ENCODE results near the gene GBA3.

The GBA3 gene

GRCh38 chr4:22803512-22803911 is 110.8 kb downstream of the GBA3 start:
- no peak for ATAC-seq (replicated peaks; ENCODE audit: extremely low read depth, poor library complexity, severe bottlenecking)
- Mint-ChIP-seq H3K27ac (ENCODE audit: low read depth) (no peak overlapping the region), H3K4me3 (no peak overlapping the region), H3K27me3 (no peaks in the 10 kb centered on the region), H3K9me3 (peaks cover 27% of the 10 kb centered on the region), H3K36me3 (ENCODE audit: insufficient read depth) (no peaks in the 10 kb centered on the region), H3K4me1 (no peaks in the 10 kb centered on the region)
- DNase-seq (ENCODE audit: low spot score in 2 of 2), result no peak

GRCh38 chr4:22814906-22815305 is 122.2 kb downstream of the GBA3 start:
- no peaks in the 10 kb centered on the region for H3K4me1 Mint-ChIP-seq
- H3K36me3 Mint-ChIP-seq (ENCODE audit: insufficient read depth), result no peaks in the 10 kb centered on the region
- ATAC-seq (replicated peaks; ENCODE audit: extremely low read depth, poor library complexity, severe bottlenecking) (no peak), DNase-seq (ENCODE audit: low spot score in 2 of 2) (no peak)
- no peak overlapping the region for H3K27ac Mint-ChIP-seq (ENCODE audit: low read depth)
- H3K4me3 Mint-ChIP-seq, result no peak overlapping the region
- no peaks in the 10 kb centered on the region for H3K27me3 Mint-ChIP-seq
- H3K9me3 Mint-ChIP-seq, result peaks cover 15% of the 10 kb centered on the region

GRCh38 chr4:22824091-22824490 is 131.4 kb downstream of the GBA3 start:
- Mint-ChIP-seq H3K27me3 (no peaks in the 10 kb centered on the region), H3K4me1 (no peaks in the 10 kb centered on the region), H3K27ac (ENCODE audit: low read depth) (no peak overlapping the region), H3K9me3 (peaks cover 19% of the 10 kb centered on the region), H3K4me3 (no peak overlapping the region), H3K36me3 (ENCODE audit: insufficient read depth) (peaks cover 1% of the 10 kb centered on the region)
- ATAC-seq (replicated peaks; ENCODE audit: extremely low read depth, poor library complexity, severe bottlenecking) (no peak), DNase-seq (ENCODE audit: low spot score in 2 of 2) (no peak)

- Mint-ChIP-seq H3K4me1 (no peaks in the 10 kb centered on the region), H3K9me3 (no peaks in the 10 kb centered on the region), H3K36me3 (ENCODE audit: insufficient read depth) (no peaks in the 10 kb centered on the region), H3K27me3 (no peaks in the 10 kb centered on the region), H3K27ac (ENCODE audit: low read depth) (no peak overlapping the region), H3K4me3 (no peak overlapping the region)
- DNase-seq (ENCODE audit: low spot score in 2 of 2) (no peak), ATAC-seq (replicated peaks; ENCODE audit: extremely low read depth, poor library complexity, severe bottlenecking) (no peak)
Measured at GRCh38 chr4:22842360-22843018, 149.8 kb downstream of the GBA3 start.

- DNase-seq (ENCODE audit: low spot score in 2 of 2) (no peak), ATAC-seq (replicated peaks; ENCODE audit: extremely low read depth, poor library complexity, severe bottlenecking) (no peak)
- H3K4me1 Mint-ChIP-seq, result no peaks in the 10 kb centered on the region
- H3K4me3 Mint-ChIP-seq, result no peak overlapping the region
- peaks cover 5% of the 10 kb centered on the region for H3K9me3 Mint-ChIP-seq
- H3K27me3 Mint-ChIP-seq, result no peaks in the 10 kb centered on the region
- H3K27ac Mint-ChIP-seq (ENCODE audit: low read depth), result no peak overlapping the region
- H3K36me3 Mint-ChIP-seq (ENCODE audit: insufficient read depth), result no peaks in the 10 kb centered on the region
Measured at GRCh38 chr4:22848332-22848731, 155.6 kb downstream of the GBA3 start.

GRCh38 chr4:22850055-22850454 is 157.3 kb downstream of the GBA3 start:
- H3K4me1 Mint-ChIP-seq, result no peaks in the 10 kb centered on the region
- H3K36me3 Mint-ChIP-seq (ENCODE audit: insufficient read depth), result no peaks in the 10 kb centered on the region
- no peak for DNase-seq (ENCODE audit: low spot score in 2 of 2)
- H3K9me3 Mint-ChIP-seq, result peaks cover 5% of the 10 kb centered on the region
- H3K4me3 Mint-ChIP-seq, result no peak overlapping the region
- ATAC-seq (replicated peaks; ENCODE audit: extremely low read depth, poor library complexity, severe bottlenecking), result no peak
- no peak overlapping the region for H3K27ac Mint-ChIP-seq (ENCODE audit: low read depth)
- no peaks in the 10 kb centered on the region for H3K27me3 Mint-ChIP-seq

- no peak for ATAC-seq (replicated peaks; ENCODE audit: extremely low read depth, poor library complexity, severe bottlenecking)
- no peak for DNase-seq (ENCODE audit: low spot score in 2 of 2)
- no peaks in the 10 kb centered on the region for H3K36me3 Mint-ChIP-seq (ENCODE audit: insufficient read depth)
- H3K27me3 Mint-ChIP-seq, result no peaks in the 10 kb centered on the region
- H3K9me3 Mint-ChIP-seq, result peaks cover 6% of the 10 kb centered on the region
- no peaks in the 10 kb centered on the region for H3K4me1 Mint-ChIP-seq
- no peak overlapping the region for H3K4me3 Mint-ChIP-seq
- no peak overlapping the region for H3K27ac Mint-ChIP-seq (ENCODE audit: low read depth)
Measured at GRCh38 chr4:22850630-22851029, 157.9 kb downstream of the GBA3 start.

- Mint-ChIP-seq H3K36me3 (ENCODE audit: insufficient read depth) (no peaks in the 10 kb centered on the region), H3K4me3 (no peak overlapping the region), H3K9me3 (peaks cover 8% of the 10 kb centered on the region), H3K27ac (ENCODE audit: low read depth) (no peak overlapping the region), H3K27me3 (no peaks in the 10 kb centered on the region), H3K4me1 (no peaks in the 10 kb centered on the region)
- DNase-seq (ENCODE audit: low spot score in 2 of 2) (no peak), ATAC-seq (replicated peaks; ENCODE audit: extremely low read depth, poor library complexity, severe bottlenecking) (no peak)
Measured at GRCh38 chr4:22857411-22857810, 164.7 kb downstream of the GBA3 start.

- Mint-ChIP-seq H3K4me1 (no peaks in the 10 kb centered on the region), H3K9me3 (peaks cover 8% of the 10 kb centered on the region), H3K36me3 (ENCODE audit: insufficient read depth) (no peaks in the 10 kb centered on the region), H3K27me3 (no peaks in the 10 kb centered on the region), H3K4me3 (no peak overlapping the region), H3K27ac (ENCODE audit: low read depth) (no peak overlapping the region)
- DNase-seq (ENCODE audit: low spot score in 2 of 2), result no peak
- no peak for ATAC-seq (replicated peaks; ENCODE audit: extremely low read depth, poor library complexity, severe bottlenecking)
Measured at GRCh38 chr4:22859318-22859717, 166.6 kb downstream of the GBA3 start.
